ENCODE results near the gene CDC42BPA.

DNA sequence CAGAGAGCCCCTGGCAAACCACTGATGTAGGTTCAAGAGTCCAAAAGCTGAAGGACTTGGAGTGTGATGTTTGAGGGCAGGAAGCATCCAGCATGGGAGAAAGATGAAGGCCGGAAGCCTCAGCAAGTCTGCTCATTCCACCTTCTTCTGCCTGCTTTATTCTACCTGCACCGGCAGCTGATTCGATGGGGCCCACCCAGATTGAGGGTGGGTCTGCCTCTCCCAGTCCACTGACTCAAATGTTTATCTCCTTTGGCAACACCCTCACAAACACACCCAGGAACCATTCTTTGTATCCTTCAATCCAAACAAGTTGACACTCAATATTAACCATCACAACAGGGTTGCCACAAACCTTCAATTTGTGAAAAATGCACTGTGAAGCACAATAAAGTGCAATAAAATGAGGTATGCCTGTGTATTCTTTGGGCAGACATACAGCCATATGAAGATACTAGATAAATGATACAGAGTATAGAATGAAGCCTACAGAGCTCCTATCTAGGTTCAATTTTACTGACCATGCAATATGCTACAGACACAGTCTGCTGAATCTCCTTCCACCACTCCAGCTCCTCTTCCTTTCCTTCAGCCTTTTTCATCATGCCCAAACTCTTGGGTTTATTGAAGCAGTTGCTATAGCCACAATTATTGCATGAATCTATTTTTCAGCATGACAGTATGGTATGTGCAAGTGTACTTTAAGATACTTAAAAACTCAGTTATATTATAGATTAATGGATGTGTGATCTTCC is 24.0 kb upstream of the CDC42BPA start:
- no peak for TF ChIP-seq RAD21 (IDR thresholded peaks at IDR 0.05 in 1 of 2, conservative IDR thresholded peaks at IDR 0.05 in 1 of 2; ENCODE audit: low read depth in 2 of 2, low read length in 2 of 2)
- TF ChIP-seq, protein P1, sequence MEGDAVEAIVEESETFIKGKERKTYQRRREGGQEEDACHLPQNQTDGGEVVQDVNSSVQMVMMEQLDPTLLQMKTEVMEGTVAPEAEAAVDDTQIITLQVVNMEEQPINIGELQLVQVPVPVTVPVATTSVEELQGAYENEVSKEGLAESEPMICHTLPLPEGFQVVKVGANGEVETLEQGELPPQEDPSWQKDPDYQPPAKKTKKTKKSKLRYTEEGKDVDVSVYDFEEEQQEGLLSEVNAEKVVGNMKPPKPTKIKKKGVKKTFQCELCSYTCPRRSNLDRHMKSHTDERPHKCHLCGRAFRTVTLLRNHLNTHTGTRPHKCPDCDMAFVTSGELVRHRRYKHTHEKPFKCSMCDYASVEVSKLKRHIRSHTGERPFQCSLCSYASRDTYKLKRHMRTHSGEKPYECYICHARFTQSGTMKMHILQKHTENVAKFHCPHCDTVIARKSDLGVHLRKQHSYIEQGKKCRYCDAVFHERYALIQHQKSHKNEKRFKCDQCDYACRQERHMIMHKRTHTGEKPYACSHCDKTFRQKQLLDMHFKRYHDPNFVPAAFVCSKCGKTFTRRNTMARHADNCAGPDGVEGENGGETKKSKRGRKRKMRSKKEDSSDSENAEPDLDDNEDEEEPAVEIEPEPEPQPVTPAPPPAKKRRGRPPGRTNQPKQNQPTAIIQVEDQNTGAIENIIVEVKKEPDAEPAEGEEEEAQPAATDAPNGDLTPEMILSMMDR (IDR thresholded peaks at IDR 0.05; ENCODE audit: control extremely low read depth in 1 of 3, insufficient read depth in 1 of 3, low read depth in 1 of 3, low read length in 3 of 3), result no peak
- no peak for TF ChIP-seq CREB1 (IDR thresholded peaks at IDR 0.05)
- TF ChIP-seq TCF12 (IDR thresholded peaks at IDR 0.05; ENCODE audit: low read depth, low read length), result no peak
- TF ChIP-seq POU5F1 (IDR thresholded peaks at IDR 0.05; ENCODE audit: low read depth, low read length), result no peak
- no peak for TF ChIP-seq SIRT6 (IDR thresholded peaks at IDR 0.05; ENCODE audit: low read length)
- TF ChIP-seq CBX8 (IDR thresholded peaks at IDR 0.05; ENCODE audit: borderline replicate concordance, low read depth, low read length), result no peak
- no peak for TF ChIP-seq CBX5 (IDR thresholded peaks at IDR 0.05; ENCODE audit: low read depth, low read length)
- TF ChIP-seq EP300 (IDR thresholded peaks at IDR 0.05; ENCODE audit: borderline replicate concordance in 1 of 2, low read depth in 2 of 2, low read length in 2 of 2), result no peak
- no peak for TF ChIP-seq JUN (IDR thresholded peaks at IDR 0.05; ENCODE audit: low read depth, low read length)
- TF ChIP-seq CHD1 (IDR thresholded peaks at IDR 0.05; ENCODE audit: low read depth, low read length), result no peak
- TF ChIP-seq BACH1 (IDR thresholded peaks at IDR 0.05; ENCODE audit: low read length), result no peak
- TF ChIP-seq POLR2A (IDR thresholded peaks at IDR 0.05; ENCODE audit: control extremely low read depth in 1 of 2, low read depth in 2 of 2, low read length in 2 of 2), result no peak
- no peak for TF ChIP-seq SIX5 (IDR thresholded peaks at IDR 0.05; ENCODE audit: low read depth, low read length)

All from H1 (cell line).